ENCODE data around the gene STX7. TPM values are rescaled to one million over a fixed set of nuclear protein-coding genes. Genes with fewer than 3 reads are reported as not detected.
A peak's percentile ranks its signal among the peaks of the same experiment; 100 is the strongest.
"Not testable (repeated sequence)": the region's sequence is repeated elsewhere in the genome, so short reads cannot be mapped to it uniquely, and the experiment has no call there.

Gene STX7
- total RNA-seq = 13.5 TPM

DNA sequence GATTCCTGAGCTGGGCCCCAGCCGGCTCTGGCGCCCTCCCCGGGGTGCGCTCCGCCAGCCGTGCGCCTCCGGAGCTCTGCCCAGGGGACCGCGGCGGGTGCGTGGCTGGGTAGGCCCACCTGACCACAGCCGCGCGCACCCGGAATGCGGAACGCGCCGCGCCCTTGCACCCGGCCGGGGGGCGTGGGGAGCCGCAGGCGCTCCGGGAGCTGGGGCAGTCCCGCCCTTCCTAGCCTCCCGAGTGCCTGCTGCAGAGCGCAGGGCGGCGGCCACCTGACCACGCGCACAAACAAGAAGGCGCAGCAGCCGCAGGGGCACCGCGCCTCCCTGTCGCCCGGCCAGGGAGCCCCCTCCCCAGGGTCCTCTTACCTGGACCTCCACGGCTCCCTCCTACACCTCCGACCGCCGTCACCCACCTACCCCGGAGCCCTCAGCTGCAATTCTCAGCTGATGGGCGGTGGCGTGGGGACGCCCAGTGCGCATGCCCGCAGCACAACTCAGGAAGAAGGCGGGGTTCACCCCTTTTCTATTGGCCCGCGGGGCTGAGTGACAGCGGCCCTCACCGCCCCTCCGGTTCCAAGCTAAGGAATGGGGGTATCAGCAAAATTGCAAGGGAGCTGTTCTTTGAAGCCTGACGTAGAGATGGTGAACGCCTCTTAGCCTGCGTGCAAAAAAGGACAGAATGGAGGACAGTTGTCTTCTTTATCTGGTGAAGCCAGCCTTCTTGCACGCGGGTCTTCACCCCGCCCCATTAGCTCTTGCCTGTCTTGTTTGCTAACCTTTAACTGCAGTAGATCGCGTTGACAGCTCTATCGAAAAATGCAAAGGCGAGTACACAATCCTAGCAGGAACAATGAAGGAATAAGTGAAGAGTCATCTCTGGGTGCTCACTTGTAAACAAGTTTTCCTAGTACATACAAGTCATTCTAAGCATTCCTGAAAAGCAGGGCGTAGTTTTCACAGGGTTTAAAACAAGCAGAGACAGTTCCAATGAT is at the start of gene STX7:
STX7 (minus strand) TSS at position 479 of the 995 bp plus-strand sequence. CDS start 9,586 bp downstream, outside the sequence.
- peak; percentile 95 for ATAC-seq
- peak; percentile 94 for DNase-seq (ENCODE audit: low spot score)

DNA sequence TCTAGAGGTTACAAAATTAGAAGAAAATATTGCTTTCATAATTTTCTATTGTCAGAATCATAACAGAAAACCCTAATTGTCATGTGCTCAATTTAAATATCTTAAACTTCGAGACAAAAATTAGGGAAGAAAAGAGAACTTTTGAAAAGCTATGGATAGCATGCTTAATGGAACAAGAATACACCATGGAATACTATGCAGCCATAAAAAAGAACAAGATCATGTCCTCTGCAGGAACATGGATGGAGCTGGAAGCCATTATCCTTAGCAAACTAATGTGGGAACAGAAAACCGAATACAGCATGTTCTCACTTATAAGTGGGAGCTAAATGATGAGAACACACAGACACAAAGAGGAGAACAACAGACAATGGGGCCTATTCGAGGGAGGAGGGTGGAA is 47.2 kb upstream of the STX7 start:
- not testable (repeated sequence) for ATAC-seq; DNase-seq (ENCODE audit: low spot score)

GRCh38 chr6:132552372-132552771 is 39.5 kb upstream of the STX7 start, which contains the start of gene TAAR8:
TSS of gene TAAR8 (plus strand) at chr6:132552672. CDS start at chr6:132552693, 21 bp downstream.
- DNase-seq (ENCODE audit: low spot score) (no peak), ATAC-seq (no peak)

DNA sequence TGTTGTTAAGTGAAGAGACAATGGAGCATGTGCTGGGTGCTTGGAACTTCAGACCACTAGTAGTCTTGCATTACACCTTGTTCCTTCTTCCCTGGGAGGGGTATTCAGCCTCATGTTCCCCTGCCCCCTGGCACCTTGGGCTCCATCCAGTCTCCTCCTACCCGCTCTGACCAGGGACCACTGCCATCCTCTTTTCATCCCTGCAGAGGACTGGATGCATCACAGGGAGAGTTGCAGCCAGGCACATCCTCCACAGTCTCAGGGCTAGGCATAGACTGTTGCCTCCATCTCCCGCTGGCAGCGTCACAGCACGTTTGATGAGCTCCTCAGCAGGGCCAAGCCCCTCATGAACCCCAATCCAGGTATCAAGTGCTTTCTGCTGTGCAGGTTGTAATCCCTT is 38.3 kb upstream of the STX7 start:
- ATAC-seq (no peak), DNase-seq (ENCODE audit: low spot score) (no peak)

DNA sequence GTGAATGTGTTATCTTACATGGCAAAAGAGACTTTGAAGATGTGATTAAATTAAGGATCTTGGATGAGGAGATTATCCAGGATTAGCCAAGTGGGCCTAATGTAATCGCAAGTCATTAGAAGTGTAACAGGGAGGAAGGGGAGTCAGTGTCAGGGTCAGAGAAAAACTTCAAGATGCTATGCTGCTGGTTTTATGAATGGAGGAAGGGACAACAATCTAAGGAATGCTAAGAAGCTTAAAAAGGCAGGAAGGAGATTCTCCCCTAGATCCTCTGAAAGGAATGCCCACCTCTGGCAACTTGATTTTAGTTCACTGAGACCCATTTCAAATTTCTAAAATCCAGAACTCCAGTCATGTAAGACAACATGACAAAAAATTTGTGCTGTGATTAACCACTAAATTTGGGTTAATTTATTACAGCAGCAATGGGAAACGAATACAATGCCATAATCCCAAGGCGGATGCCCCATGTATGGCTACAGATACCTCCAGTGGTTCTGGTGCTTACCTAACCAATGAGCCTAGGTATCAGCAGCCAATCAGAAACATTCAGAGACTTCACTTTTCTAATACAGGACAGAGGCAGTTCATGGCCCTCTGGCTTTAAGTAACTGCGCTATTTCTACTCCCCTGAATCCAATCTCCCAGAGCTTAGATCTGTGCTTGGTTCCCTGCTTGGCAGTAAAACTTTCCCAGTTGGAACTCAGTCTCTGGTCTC is 36.0 kb upstream of the STX7 start:
- DNase-seq (ENCODE audit: low spot score) = no peak
- no peak for ATAC-seq

GRCh38 chr6:132544826-132545225 is 31.9 kb upstream of the STX7 start:
- ATAC-seq (no peak), DNase-seq (ENCODE audit: low spot score) (no peak)

GRCh38 chr6:132537977-132538376 is 25.1 kb upstream of the STX7 start, which contains the start of gene TAAR9:
TSS of gene TAAR9 (plus strand) at chr6:132538277. CDS start at chr6:132538290, 13 bp downstream.
- DNase-seq (ENCODE audit: low spot score) = no peak
- no peak for ATAC-seq

DNA sequence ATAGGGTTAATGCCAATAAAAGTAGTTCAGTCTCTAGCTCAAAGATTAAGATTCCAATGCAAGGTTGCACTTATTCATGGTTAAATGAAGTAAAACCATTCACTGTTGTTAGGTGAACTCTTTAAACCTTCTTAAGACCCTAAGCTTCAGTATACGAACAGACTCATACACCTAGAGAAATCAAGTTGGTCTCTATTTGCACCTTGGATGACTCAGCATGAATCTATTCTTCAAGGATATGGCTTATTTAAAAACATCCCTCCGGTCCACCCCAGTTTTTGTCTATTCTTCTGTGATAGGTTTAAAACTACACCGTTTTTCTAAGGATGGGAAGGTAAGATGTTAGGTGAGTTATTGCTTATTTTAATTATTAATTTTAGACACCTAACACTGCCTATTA is 24.2 kb upstream of the STX7 start:
- ATAC-seq = no peak

GRCh38 chr6:132534546-132534945 is 21.6 kb upstream of the STX7 start:
- DNase-seq (ENCODE audit: low spot score); ATAC-seq: not testable (repeated sequence)

More for the DNA sequence above, 24.2 kb upstream of the STX7 start:
- DNase-seq (ENCODE audit: low spot score) = no peak

DNA sequence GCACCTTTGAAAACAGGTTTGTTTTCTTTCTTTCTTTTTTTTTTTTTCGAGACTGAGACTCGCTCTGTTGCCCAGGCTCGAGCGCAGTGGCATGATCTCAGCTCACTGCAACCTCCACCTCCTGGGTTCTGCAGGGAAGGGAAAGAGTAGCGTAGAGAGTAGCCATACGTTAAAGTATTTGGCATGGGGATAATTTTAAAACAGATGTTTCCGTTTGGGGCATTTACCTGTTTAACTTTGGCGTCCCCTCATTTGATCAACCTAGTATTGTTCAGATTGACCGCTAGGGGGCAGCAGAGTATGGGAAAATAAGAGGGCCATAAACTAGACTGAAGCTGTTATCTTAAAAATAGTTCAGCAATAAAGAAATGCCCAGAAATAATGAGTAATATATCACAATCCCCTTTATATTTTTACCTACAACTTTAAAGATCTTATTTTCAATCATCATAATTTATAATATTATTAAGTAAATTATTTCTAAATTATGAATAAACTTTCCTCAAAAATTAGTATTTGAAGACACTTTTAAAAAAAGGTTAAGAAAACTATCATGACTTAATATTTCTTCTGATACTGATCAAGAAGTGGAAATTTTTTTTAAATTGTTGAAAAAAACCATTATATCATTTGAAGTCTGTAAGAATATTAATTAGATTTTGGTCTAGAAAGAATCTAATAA is 17.5 kb upstream of the STX7 start:
- DNase-seq (ENCODE audit: low spot score) = peak; percentile 60
- ATAC-seq = peak; percentile 95

DNA sequence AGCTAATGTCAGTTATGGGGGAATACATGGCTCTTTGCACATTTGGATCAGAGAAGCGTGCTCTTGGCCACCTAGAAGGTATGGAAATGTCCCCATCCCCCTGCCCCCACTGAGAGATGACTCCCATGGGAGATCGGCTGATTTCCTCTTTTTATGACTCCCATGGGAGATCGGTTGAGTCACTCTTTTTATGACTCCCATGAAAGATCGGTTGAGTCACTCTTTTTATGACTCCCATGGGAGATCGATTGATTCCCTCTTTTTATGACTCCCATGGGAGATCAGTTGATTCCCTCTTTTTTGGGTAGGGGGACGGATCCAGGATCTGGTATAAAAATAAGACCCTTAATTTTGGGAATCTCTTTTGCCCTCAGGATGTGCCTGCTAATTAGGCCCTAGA is 14.9 kb upstream of the STX7 start:
- ATAC-seq (no peak), DNase-seq (ENCODE audit: low spot score) (no peak)

DNA sequence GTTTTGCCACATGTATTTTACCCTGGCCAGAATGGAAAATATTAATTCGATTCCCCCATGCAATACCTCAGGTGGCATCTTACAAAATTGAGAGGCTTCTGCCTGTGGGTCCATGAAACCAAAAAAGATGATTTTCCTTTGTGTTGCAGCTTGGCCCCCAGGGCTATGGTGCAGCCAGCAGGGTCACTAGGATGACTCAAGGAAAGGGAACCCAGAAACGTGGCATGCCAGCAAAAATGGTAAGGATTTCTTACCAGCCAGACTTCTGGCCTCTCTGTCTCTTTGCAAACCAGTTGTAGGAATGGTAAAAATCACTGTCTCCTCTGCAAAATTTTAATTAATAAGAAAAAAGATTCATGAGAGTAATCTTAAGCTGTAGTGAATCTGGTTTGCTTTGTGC is 13.5 kb upstream of the STX7 start:
- DNase-seq (ENCODE audit: low spot score) (no peak), ATAC-seq (no peak)

DNA sequence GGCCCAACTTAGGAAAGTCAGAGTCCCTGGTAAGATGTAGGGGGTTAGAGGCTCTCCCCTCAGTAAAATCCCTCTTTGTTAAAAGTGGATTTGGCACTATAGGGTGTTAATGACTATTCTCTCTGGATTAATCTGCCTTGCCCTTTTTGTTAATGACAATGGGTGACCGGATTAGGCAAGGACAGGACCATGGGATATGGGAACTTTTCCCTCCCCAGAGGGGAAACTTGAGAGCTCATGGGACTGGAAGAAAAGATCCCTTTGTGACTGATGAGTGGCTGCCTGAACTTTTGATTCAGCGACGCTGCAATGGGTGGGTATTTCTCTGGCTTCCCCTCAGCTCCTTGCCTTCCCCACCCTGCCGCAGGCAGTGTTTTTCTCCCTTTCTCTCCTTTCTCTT is 12.9 kb upstream of the STX7 start:
- DNase-seq (ENCODE audit: low spot score) (no peak), ATAC-seq (no peak)

DNA sequence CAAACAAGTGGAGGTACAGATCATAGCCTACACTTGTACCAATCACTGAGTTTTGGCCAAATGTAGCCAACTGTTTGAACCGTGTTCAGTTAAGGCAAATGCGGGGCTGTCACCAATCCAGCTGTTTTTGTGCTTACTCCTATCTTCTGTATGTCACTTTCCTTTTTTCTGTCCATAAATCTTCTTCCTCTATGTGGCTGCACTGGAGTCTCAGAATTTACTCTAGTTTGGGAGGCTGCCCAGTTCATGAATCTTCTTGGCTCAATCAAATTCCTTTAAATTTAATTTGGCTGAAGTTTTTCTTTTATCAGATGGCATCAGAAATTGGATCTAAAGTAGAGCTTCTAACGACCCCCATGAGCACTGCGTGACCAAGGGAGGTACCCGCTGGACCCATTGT is 11.7 kb upstream of the STX7 start:
- ATAC-seq (no peak), DNase-seq (ENCODE audit: low spot score) (no peak)

- ATAC-seq = no peak
- DNase-seq (ENCODE audit: low spot score) = no peak
Observed at GRCh38 chr6:132520953-132521352, 8.0 kb upstream of the STX7 start.

DNA sequence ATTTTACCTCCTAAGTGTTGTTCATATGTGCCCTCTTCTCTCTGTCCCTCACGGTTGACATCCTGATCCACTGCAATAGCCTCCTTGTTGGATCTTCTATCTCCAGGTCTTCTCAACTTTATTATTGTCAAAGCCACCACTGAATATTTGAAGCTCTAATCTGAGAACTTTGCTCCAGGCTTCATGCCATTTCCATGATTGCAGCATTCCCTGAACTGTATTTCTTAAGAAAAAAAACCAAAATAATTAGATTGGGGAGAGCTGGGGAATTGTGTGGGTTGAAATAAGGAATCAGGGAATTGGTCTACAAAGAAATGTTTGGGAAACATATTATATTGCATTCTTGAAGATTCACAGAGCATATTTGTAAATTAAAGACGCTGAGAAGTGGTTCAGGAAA is 2.5 kb upstream of the STX7 start:
- ATAC-seq = no peak

DNA sequence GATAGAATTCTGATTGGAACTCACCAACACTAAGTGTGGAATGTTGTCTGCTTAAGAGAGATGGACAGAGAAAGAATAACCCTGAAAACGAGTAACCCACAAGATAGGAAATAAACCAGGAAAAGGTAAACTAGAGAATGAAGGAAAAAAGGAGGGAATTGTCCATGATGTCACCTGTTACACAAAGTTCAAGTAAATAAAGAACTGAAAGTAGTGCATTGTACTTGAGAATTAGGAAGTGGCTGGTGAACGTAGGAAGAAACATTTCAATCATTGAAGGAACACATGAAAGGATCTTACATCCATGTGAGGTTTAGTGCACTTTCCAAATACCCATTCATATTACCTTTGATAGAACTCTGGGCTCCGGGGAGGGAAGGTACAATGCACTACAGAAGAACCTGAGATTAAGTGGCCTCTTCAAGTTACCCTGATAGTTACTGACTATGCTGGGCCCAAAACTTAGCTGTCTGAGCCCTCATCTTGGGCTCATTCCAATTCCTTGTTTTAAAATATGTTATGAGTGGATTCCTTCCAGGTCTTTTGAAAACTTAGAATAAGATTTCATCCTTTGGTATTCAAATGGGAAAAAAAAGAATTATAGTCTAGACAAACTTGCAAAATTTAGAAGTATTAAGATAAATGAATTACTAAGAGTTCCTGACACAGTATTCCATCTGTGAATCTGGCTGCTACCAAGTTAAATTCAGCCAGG is 1.1 kb upstream of the STX7 start:
- no peak for DNase-seq (ENCODE audit: low spot score)
- ATAC-seq = no peak

More for the DNA sequence above, 2.5 kb upstream of the STX7 start:
- DNase-seq (ENCODE audit: low spot score) = no peak

- DNase-seq (ENCODE audit: low spot score) (no peak), ATAC-seq (no peak)
Observed at GRCh38 chr6:132512342-132512637, 626 bp downstream of the STX7 start.

DNA sequence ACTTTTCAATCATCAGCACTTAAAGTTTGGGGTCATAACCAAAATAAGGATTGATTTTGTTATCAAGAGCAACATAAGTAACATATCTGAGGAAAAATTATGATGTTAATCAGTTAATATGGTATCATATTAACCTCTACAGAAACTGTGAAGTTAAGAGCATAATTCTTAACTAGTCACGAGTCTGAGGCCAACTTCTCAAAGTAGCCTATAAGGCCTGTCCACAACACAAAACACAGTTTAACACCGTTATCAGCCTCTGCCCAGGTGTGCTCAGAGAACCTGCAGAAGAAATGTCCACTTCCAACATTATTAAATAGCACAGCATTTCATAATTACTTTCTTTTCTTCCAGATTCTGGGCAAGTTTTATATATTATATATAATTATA is 1.1 kb downstream of the STX7 start:
- DNase-seq (ENCODE audit: low spot score) (no peak), ATAC-seq (no peak)

- ATAC-seq (no peak), DNase-seq (ENCODE audit: low spot score) (no peak)
Observed at GRCh38 chr6:132511210-132511830, 1.6 kb downstream of the STX7 start.

Measured in left lobe of liver (tissue), 2 donors.